Thyroid gland (tissue), 4 donors: ENCODE data around the gene PSEN2.

Experiments
- CTCF ChIP-seq, 6 experiments: fragments of 200-600 bp in 3 of 6; fragments of 450-650 bp in 3 of 6; sonication (generic) in 3 of 6; IDR thresholded peaks; one replicate each; pipeline ENCODE4 v1.5.1; 2016 to 2019; ENCODE audit warnings: antibody characterized with exemption in 6 of 6, mild to moderate bottlenecking in 2 of 6, inconsistent platforms in 1 of 6, moderate library complexity in 1 of 6
- POLR2A ChIP-seq, 2 donors: fragments of 450-650 bp; IDR thresholded peaks; one replicate each; pipeline ENCODE4 v1.6.1; 2017; ENCODE audit warnings: antibody characterized with exemption in 2 of 2, mild to moderate bottlenecking in 2 of 2, moderate library complexity in 1 of 2

- TF ChIP-seq CTCF (IDR thresholded peaks at IDR 0.05), result no peak
- TF ChIP-seq POLR2A (IDR thresholded peaks at IDR 0.05), result no peak
Measured at GRCh38 chr1:226838456-226838855, 32.0 kb upstream of the PSEN2 start.
